Mucosa of stomach (tissue), 1 donor: ENCODE results near the gene CAMK2A.

Experiments
- H3K27me3 ChIP-seq: one replicate; pipeline ENCODE4 v1.7.0; 2013; ENCODE audit warnings: mild to moderate bottlenecking, low read length; ENCODE audit not compliant: control insufficient read depth, insufficient read depth
- H3K36me3 ChIP-seq: one replicate; pipeline ENCODE4 v1.7.0; 2013; ENCODE audit warnings: low read length; ENCODE audit not compliant: control insufficient read depth, insufficient read depth
- H3K4me1 ChIP-seq: one replicate; pipeline ENCODE4 v1.7.0; 2013; ENCODE audit warnings: mild to moderate bottlenecking, low read length; ENCODE audit not compliant: control insufficient read depth, insufficient read depth
- H3K4me3 ChIP-seq: one replicate; pipeline ENCODE4 v1.7.0; 2013; ENCODE audit warnings: low read length
- H3K9ac ChIP-seq: one replicate; pipeline ENCODE4 v1.7.0; 2013; ENCODE audit warnings: mild to moderate bottlenecking, low read length, moderate library complexity
- H3K9me3 ChIP-seq: one replicate; pipeline ENCODE4 v1.7.0; 2013; ENCODE audit warnings: mild to moderate bottlenecking, low read length, moderate library complexity; ENCODE audit not compliant: control insufficient read depth
- donor health status: Pancreatic carcinoma.

CAMK2A gene

DNA sequence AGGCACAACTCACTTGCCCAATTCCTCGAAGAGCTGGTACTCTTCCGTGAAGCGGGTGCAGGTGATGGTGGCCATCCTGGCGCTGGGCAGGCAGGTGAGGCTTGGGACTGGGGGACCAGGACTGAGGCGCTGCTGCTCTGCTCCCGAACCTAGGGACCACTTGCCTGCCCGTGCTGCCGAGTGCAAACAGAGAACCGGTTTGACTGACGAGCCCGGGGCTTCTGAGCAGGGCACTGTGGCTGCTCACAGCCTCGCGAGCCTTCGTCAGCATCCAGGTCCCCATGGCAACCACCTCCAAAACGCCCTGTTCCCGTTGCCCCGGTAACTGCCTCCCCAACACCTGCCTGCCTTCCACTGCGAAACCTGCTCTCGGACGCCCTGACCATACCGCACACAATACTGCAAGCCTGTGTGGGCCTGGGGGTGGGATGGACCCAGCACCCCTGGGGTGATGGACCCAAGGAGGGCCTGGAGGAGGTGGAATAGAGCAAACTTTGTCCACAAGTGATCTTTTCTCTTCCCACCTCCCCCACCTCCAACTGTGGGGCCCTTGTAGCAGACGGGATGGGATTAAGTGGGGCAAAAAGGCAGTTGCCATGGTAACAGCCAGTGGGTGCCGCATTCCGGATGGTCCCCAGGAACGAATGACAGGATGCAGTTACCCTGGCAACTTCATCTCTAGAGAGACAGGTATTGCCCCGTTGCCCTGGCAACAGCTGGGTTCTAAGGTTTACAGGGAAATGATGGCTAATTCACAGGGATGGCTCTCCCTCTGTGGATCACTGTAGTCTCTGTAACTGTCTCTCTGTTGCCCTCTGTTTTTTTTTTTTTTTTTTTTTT is at the start of gene CAMK2A:
TSS of gene CAMK2A (minus strand) at position 223 of the 840 bp plus-strand sequence. CDS start at position 75, 148 bp downstream.
- Histone ChIP-seq H3K4me1 (peaks cover under 1% of the 10 kb centered on the region), H3K9ac (no peak within 1 kb of the TSS), H3K4me3 (no peak within 1 kb of the TSS), H3K36me3 (no peaks in the 10 kb centered on the region), H3K9me3 (no peaks in the 10 kb centered on the region), H3K27me3 (no peaks in the 10 kb centered on the region)

DNA sequence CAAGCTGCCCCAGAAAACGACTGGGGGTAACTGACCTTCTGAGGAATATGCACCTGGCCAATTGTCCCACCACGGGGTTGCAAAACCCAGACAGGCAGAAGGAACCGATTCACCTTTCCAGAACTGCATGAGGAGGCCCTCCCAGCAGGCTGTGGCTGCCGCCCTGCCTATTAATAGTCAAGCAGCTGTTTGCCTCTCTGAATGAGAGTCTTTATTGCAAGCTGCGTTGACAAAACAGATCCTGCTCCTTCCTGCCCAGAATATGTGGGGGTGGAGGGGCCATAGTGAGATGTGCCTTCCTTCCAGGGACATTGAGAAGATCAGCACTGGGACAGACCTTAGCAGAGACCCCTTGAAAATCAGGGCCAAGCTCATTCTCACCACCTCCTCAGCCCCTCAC is 49.6 kb upstream of the CAMK2A start:
- no peaks in the 10 kb centered on the region for H3K4me1 ChIP-seq
- no peaks in the 10 kb centered on the region for H3K36me3 ChIP-seq
- H3K27me3 ChIP-seq, result no peaks in the 10 kb centered on the region
- H3K4me3 ChIP-seq, result no peak overlapping the region
- H3K9ac ChIP-seq, result no peak overlapping the region
- no peaks in the 10 kb centered on the region for H3K9me3 ChIP-seq

GRCh38 chr5:150338546-150338945 is 49.0 kb upstream of the CAMK2A start:
- Histone ChIP-seq H3K4me3 (no peak overlapping the region), H3K4me1 (no peaks in the 10 kb centered on the region), H3K27me3 (no peaks in the 10 kb centered on the region), H3K9ac (no peak overlapping the region), H3K36me3 (no peaks in the 10 kb centered on the region), H3K9me3 (no peaks in the 10 kb centered on the region)

GRCh38 chr5:150335778-150336177 is 46.2 kb upstream of the CAMK2A start:
- no peaks in the 10 kb centered on the region for H3K36me3 ChIP-seq
- H3K4me1 ChIP-seq, result no peaks in the 10 kb centered on the region
- H3K9ac ChIP-seq, result no peak overlapping the region
- H3K27me3 ChIP-seq, result no peaks in the 10 kb centered on the region
- no peak overlapping the region for H3K4me3 ChIP-seq
- no peaks in the 10 kb centered on the region for H3K9me3 ChIP-seq

DNA sequence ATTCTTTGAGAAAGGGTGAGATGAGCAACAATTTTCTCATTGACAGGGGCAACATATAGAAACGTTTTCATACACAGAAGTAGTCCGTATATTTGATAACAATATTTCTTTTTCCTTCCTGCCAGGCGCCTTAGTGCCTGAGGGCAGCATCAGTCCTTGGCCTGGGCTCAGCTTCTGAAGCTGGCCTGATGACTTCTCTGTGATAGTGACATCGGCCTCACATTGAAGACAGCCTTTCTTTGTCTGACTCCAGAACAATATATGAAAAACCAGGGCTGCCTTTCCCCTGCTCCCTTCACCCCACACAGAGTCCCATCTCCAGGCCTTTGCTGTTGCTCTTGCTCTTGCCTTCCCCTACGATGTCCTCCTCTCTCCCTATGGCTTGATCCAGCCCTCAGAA is 43.8 kb upstream of the CAMK2A start:
- Histone ChIP-seq H3K36me3 (no peaks in the 10 kb centered on the region), H3K4me1 (no peaks in the 10 kb centered on the region), H3K9me3 (no peaks in the 10 kb centered on the region), H3K9ac (no peak overlapping the region), H3K4me3 (no peak overlapping the region), H3K27me3 (no peaks in the 10 kb centered on the region)

- Histone ChIP-seq H3K4me1 (no peaks in the 10 kb centered on the region), H3K9ac (no peak overlapping the region), H3K36me3 (no peaks in the 10 kb centered on the region), H3K27me3 (peaks cover 3% of the 10 kb centered on the region), H3K4me3 (no peak overlapping the region), H3K9me3 (no peaks in the 10 kb centered on the region)
Observed at GRCh38 chr5:150329881-150330876, 40.6 kb upstream of the CAMK2A start.

DNA sequence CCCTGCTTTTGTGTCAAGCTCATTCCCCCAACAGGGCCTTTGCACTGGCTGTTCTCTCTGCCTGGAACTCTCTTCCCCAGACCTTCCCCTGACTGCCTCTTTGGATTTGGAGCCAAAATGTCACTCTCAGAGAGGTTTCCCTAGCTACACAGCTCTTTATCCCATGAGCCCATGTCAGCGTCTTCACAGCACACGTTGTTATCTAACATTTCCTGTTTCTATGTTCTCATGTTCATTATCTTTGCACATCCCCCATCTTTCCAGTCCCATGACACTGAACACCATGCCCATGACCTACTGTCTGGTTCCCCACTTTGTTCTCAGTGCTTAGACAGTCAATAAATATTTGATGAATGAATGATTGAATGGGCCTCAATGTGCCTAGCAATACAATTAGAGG is 39.5 kb upstream of the CAMK2A start:
- Histone ChIP-seq H3K9ac (no peak overlapping the region), H3K36me3 (no peaks in the 10 kb centered on the region), H3K4me1 (no peaks in the 10 kb centered on the region), H3K9me3 (no peaks in the 10 kb centered on the region), H3K27me3 (peaks cover 3% of the 10 kb centered on the region), H3K4me3 (no peak overlapping the region)

DNA sequence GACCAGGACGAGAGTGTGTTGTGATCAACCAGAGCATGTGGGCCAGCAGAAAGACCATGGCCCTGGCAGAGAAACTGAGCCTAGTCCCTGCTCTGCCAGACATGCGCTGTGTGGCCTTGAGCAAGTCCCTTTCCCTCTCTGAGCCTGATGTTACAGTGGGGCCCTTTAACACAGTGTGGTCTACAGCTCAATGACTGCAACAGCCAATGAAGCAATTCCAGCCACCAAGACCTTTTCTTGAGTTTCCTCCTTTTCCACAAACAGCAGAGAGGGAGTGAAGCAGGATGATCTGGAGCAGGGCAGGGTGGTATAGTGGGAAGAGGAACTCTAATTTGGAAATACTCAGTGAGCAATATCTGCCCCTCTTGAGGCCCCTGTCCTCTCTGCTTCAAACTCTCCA is 38.9 kb upstream of the CAMK2A start:
- peaks cover 3% of the 10 kb centered on the region for H3K27me3 ChIP-seq

GRCh38 chr5:150327139-150327538 is 37.6 kb upstream of the CAMK2A start:
- Histone ChIP-seq H3K9ac (no peak overlapping the region), H3K9me3 (no peaks in the 10 kb centered on the region), H3K4me1 (no peaks in the 10 kb centered on the region), H3K36me3 (no peaks in the 10 kb centered on the region), H3K27me3 (peaks cover 3% of the 10 kb centered on the region), H3K4me3 (no peak overlapping the region)

More for the DNA sequence above, 38.9 kb upstream of the CAMK2A start:
- H3K4me1 ChIP-seq, result no peaks in the 10 kb centered on the region
- H3K4me3 ChIP-seq, result no peak overlapping the region
- no peaks in the 10 kb centered on the region for H3K9me3 ChIP-seq
- no peaks in the 10 kb centered on the region for H3K36me3 ChIP-seq
- no peak overlapping the region for H3K9ac ChIP-seq

- no peaks in the 10 kb centered on the region for H3K36me3 ChIP-seq
- H3K4me1 ChIP-seq, result no peaks in the 10 kb centered on the region
- peaks cover 3% of the 10 kb centered on the region for H3K27me3 ChIP-seq
- H3K9ac ChIP-seq, result no peak overlapping the region
- no peaks in the 10 kb centered on the region for H3K9me3 ChIP-seq
- H3K4me3 ChIP-seq, result no peak overlapping the region
Observed at GRCh38 chr5:150326707-150327106, 37.1 kb upstream of the CAMK2A start.

- H3K9ac ChIP-seq, result no peak overlapping the region
- no peaks in the 10 kb centered on the region for H3K9me3 ChIP-seq
- H3K4me1 ChIP-seq, result peaks cover 2% of the 10 kb centered on the region
- H3K4me3 ChIP-seq, result no peak overlapping the region
- H3K27me3 ChIP-seq, result peaks cover 3% of the 10 kb centered on the region
- H3K36me3 ChIP-seq, result no peaks in the 10 kb centered on the region
Observed at GRCh38 chr5:150325426-150325825, 35.9 kb upstream of the CAMK2A start.

GRCh38 chr5:150323819-150324218 is 34.2 kb upstream of the CAMK2A start:
- Histone ChIP-seq H3K9me3 (no peaks in the 10 kb centered on the region), H3K4me3 (no peak overlapping the region), H3K4me1 (peaks cover 10% of the 10 kb centered on the region), H3K9ac (no peak overlapping the region), H3K27me3 (peaks cover 3% of the 10 kb centered on the region), H3K36me3 (no peaks in the 10 kb centered on the region)
